ENCODE results near the gene FBXO22.
"Not testable (repeated sequence)": the region's sequence is repeated elsewhere in the genome, so short reads cannot be mapped to it uniquely, and the experiment has no call there.

Gene FBXO22

GRCh38 chr15:75903331-75904239 is at the start of gene FBXO22:
Gene FBXO22 (plus strand): TSS chr15:75903878. CDS start chr15:75903964, 86 bp downstream.
- Mint-ChIP-seq H3K4me3 (peak within 1 kb of the TSS; percentile 90), H3K36me3 (peaks cover 22% of the 10 kb centered on the region), H3K9me3 (no peaks in the 10 kb centered on the region), H3K27ac (peak within 1 kb of the TSS; percentile 95), H3K4me1 (peaks cover 18% of the 10 kb centered on the region)
- peak; percentile 85 to 93 for DNase-seq (ENCODE audit: low spot score in 2 of 2)
- peak; percentile 99 for ATAC-seq

- no peak overlapping the region for H3K4me3 Mint-ChIP-seq
- no peak for DNase-seq (ENCODE audit: low spot score in 2 of 2)
- H3K27ac Mint-ChIP-seq = no peak overlapping the region
- H3K9me3 Mint-ChIP-seq = no peaks in the 10 kb centered on the region
- peaks cover 57% of the 10 kb centered on the region for H3K36me3 Mint-ChIP-seq
- H3K4me1 Mint-ChIP-seq = peaks cover 21% of the 10 kb centered on the region
- no peak for ATAC-seq
Observed at GRCh38 chr15:75857886-75858285, 45.8 kb upstream of the FBXO22 start.

- DNase-seq (ENCODE audit: low spot score in 2 of 2) (no peak), ATAC-seq (no peak)
- H3K36me3 Mint-ChIP-seq = peaks cover 47% of the 10 kb centered on the region
- H3K4me3 Mint-ChIP-seq = no peak overlapping the region
- no peaks in the 10 kb centered on the region for H3K9me3 Mint-ChIP-seq
- peaks cover 34% of the 10 kb centered on the region for H3K4me1 Mint-ChIP-seq
- no peak overlapping the region for H3K27ac Mint-ChIP-seq
Observed at GRCh38 chr15:75861750-75862402, 41.8 kb upstream of the FBXO22 start.

GRCh38 chr15:75862796-75863195 is 40.9 kb upstream of the FBXO22 start:
- DNase-seq (ENCODE audit: low spot score in 2 of 2) = no peak
- Mint-ChIP-seq H3K27ac (no peak overlapping the region), H3K9me3 (no peaks in the 10 kb centered on the region), H3K36me3 (peaks cover 42% of the 10 kb centered on the region), H3K4me1 (peaks cover 40% of the 10 kb centered on the region), H3K4me3 (no peak overlapping the region)
- ATAC-seq = no peak

GRCh38 chr15:75864213-75865059 is 39.2 kb upstream of the FBXO22 start:
- Mint-ChIP-seq H3K4me3 (no peak overlapping the region), H3K9me3 (no peaks in the 10 kb centered on the region), H3K27ac (peak overlapping the region; percentile 20), H3K4me1 (peaks cover 27% of the 10 kb centered on the region), H3K36me3 (peaks cover 47% of the 10 kb centered on the region)
- DNase-seq (ENCODE audit: low spot score in 2 of 2) = no peak
- no peak for ATAC-seq

- peaks cover 45% of the 10 kb centered on the region for H3K36me3 Mint-ChIP-seq
- H3K9me3 Mint-ChIP-seq; DNase-seq (ENCODE audit: low spot score in 2 of 2); H3K4me3 Mint-ChIP-seq; ATAC-seq; H3K27ac Mint-ChIP-seq: not testable (repeated sequence)
- H3K4me1 Mint-ChIP-seq = peaks cover 27% of the 10 kb centered on the region
Observed at GRCh38 chr15:75866045-75866444, 37.6 kb upstream of the FBXO22 start.

GRCh38 chr15:75866916-75867315 is 36.8 kb upstream of the FBXO22 start:
- Mint-ChIP-seq H3K9me3 (no peaks in the 10 kb centered on the region), H3K4me3 (no peak overlapping the region), H3K36me3 (peaks cover 46% of the 10 kb centered on the region), H3K27ac (peak overlapping the region; percentile 50), H3K4me1 (peaks cover 31% of the 10 kb centered on the region)
- ATAC-seq (no peak), DNase-seq (ENCODE audit: low spot score in 2 of 2) (no peak)

GRCh38 chr15:75867449-75867848 is 36.2 kb upstream of the FBXO22 start:
- no peaks in the 10 kb centered on the region for H3K9me3 Mint-ChIP-seq
- peaks cover 33% of the 10 kb centered on the region for H3K4me1 Mint-ChIP-seq
- no peak overlapping the region for H3K4me3 Mint-ChIP-seq
- ATAC-seq (no peak), DNase-seq (ENCODE audit: low spot score in 2 of 2) (no peak)
- H3K36me3 Mint-ChIP-seq = peaks cover 43% of the 10 kb centered on the region
- H3K27ac Mint-ChIP-seq = peak overlapping the region; percentile 50

GRCh38 chr15:75868019-75868418 is 35.7 kb upstream of the FBXO22 start:
- Mint-ChIP-seq H3K9me3 (no peaks in the 10 kb centered on the region), H3K4me1 (peaks cover 33% of the 10 kb centered on the region), H3K36me3 (peaks cover 42% of the 10 kb centered on the region), H3K27ac (peak overlapping the region; percentile 33), H3K4me3 (no peak overlapping the region)
- ATAC-seq (no peak), DNase-seq (ENCODE audit: low spot score in 2 of 2) (no peak)

- Mint-ChIP-seq H3K9me3 (no peaks in the 10 kb centered on the region), H3K4me1 (peaks cover 39% of the 10 kb centered on the region), H3K36me3 (peaks cover 48% of the 10 kb centered on the region), H3K4me3 (no peak overlapping the region), H3K27ac (no peak overlapping the region)
- DNase-seq (ENCODE audit: low spot score in 2 of 2) = no peak
- no peak for ATAC-seq
Observed at GRCh38 chr15:75869446-75869845, 34.2 kb upstream of the FBXO22 start.

GRCh38 chr15:75871589-75871988 is 32.1 kb upstream of the FBXO22 start:
- not testable (repeated sequence) for H3K9me3 Mint-ChIP-seq; H3K4me3 Mint-ChIP-seq; DNase-seq (ENCODE audit: low spot score in 2 of 2); ATAC-seq; H3K27ac Mint-ChIP-seq
- peaks cover 65% of the 10 kb centered on the region for H3K36me3 Mint-ChIP-seq
- peaks cover 23% of the 10 kb centered on the region for H3K4me1 Mint-ChIP-seq

GRCh38 chr15:75872403-75872990 is 31.2 kb upstream of the FBXO22 start:
- peaks cover 72% of the 10 kb centered on the region for H3K36me3 Mint-ChIP-seq
- no peak for ATAC-seq

GRCh38 chr15:75884041-75884440 is 19.6 kb upstream of the FBXO22 start:
- DNase-seq (ENCODE audit: low spot score in 2 of 2) (no peak), ATAC-seq (no peak)
- no peak overlapping the region for H3K27ac Mint-ChIP-seq
- H3K4me1 Mint-ChIP-seq = peaks cover 7% of the 10 kb centered on the region
- no peak overlapping the region for H3K4me3 Mint-ChIP-seq
- H3K9me3 Mint-ChIP-seq = no peaks in the 10 kb centered on the region
- peaks cover 77% of the 10 kb centered on the region for H3K36me3 Mint-ChIP-seq

More at GRCh38 chr15:75872403-75872990, 31.2 kb upstream of the FBXO22 start:
- DNase-seq (ENCODE audit: low spot score in 2 of 2) = no peak
- no peak overlapping the region for H3K27ac Mint-ChIP-seq
- no peaks in the 10 kb centered on the region for H3K9me3 Mint-ChIP-seq
- H3K4me3 Mint-ChIP-seq = no peak overlapping the region
- H3K4me1 Mint-ChIP-seq = peaks cover 14% of the 10 kb centered on the region

GRCh38 chr15:75887178-75887577 is 16.5 kb upstream of the FBXO22 start:
- Mint-ChIP-seq H3K4me3 (no peak overlapping the region), H3K9me3 (no peaks in the 10 kb centered on the region), H3K36me3 (peaks cover 62% of the 10 kb centered on the region), H3K4me1 (peaks cover 5% of the 10 kb centered on the region), H3K27ac (no peak overlapping the region)
- no peak for ATAC-seq
- no peak for DNase-seq (ENCODE audit: low spot score in 2 of 2)

- ATAC-seq = peak; percentile 71
Observed at GRCh38 chr15:75891895-75892294, 11.8 kb upstream of the FBXO22 start.

More at GRCh38 chr15:75891895-75892294, 11.8 kb upstream of the FBXO22 start:
- Mint-ChIP-seq H3K4me3 (no peak overlapping the region), H3K36me3 (peaks cover 35% of the 10 kb centered on the region), H3K4me1 (peaks cover 5% of the 10 kb centered on the region), H3K9me3 (no peaks in the 10 kb centered on the region), H3K27ac (peak overlapping the region; percentile 83)
- no peak for DNase-seq (ENCODE audit: low spot score in 2 of 2)
